IMR-90 (cell line): ENCODE measurements around the gene TMA7.

ENCODE experiments used
- CTCF ChIP-seq: conservative IDR thresholded peaks from 2 replicates; pipeline ENCODE4 v1.5.1; 2012; ENCODE audit warnings: mild to moderate bottlenecking, low read depth, low read length, improper control_type of control experiment
- MAFK ChIP-seq: IDR thresholded peaks from 2 replicates; pipeline ENCODE4 v1.6.1; 2012; ENCODE audit warnings: low read depth, low read length, improper control_type of control experiment
- POLR2A ChIP-seq: IDR thresholded peaks from 2 replicates; pipeline ENCODE4 v1.6.1; 2012; ENCODE audit warnings: mild to moderate bottlenecking, low read depth, low read length
- RFX5 ChIP-seq: IDR thresholded peaks from 2 replicates; pipeline ENCODE4 v1.8.0; 2012; ENCODE audit warnings: low read depth, mild to moderate bottlenecking, low read length, moderate library complexity
- SMC3 ChIP-seq: fragments of 150-350 bp; IDR thresholded peaks from 2 replicates; pipeline ENCODE4 v1.6.1; 2016; ENCODE audit warnings: low read depth, mild to moderate bottlenecking, antibody characterized with exemption, low read length, moderate library complexity

DNA sequence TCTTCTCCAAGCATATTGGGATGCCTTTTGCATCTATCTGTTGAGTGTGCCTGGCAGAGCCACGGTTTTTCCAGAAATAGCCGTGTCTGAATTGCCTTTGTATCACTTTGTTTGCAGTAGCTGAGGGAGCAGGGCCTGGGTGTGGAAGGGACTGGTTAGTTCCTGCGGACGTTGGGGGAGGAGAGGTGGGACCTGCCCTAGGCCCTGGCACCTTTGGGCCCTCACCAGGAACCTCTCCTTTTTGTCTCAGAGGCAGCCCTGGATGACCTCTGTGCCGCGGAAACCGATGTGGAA is 25.1 kb downstream of the TMA7 start:
- no peak for TF ChIP-seq POLR2A
- no peak for TF ChIP-seq CTCF
- TF ChIP-seq RFX5 = no peak
- no peak for TF ChIP-seq MAFK
- no peak for TF ChIP-seq SMC3
